Measurements from ENCODE around the gene LELP1. TPM values are rescaled to one million over a fixed set of nuclear protein-coding genes. Genes with fewer than 3 reads are reported as not detected.

LELP1 gene
- total and polyA plus RNA-seq, 2 of the 8 experiments (the other 6 are each of a cell fraction or from before 2014, with no cell fraction given): not detected

GRCh38 chr1:153174624-153175023 lies 28.6 kb upstream of the LELP1 start (continued):
- TF ChIP-seq CHD1 (IDR thresholded peaks at IDR 0.05; ENCODE audit: low read depth, low read length) (no peak), POU5F1 (IDR thresholded peaks at IDR 0.05; ENCODE audit: low read depth, low read length) (no peak), GABPA (IDR thresholded peaks at IDR 0.05; ENCODE audit: borderline replicate concordance, insufficient read depth, low read length) (no peak), EZH2 (IDR thresholded peaks at IDR 0.05; ENCODE audit: low read depth, low read length, severe bottlenecking) (no peak)

Measured in H1 (cell line).